K562 (cell line): ENCODE results near the gene TSPAN14. TPM values are rescaled to one million over a fixed set of nuclear protein-coding genes. Genes with fewer than 3 reads are reported as not detected.

Experiments
- ATAC-seq: fragments of 200-7000 bp; cut with Tn5 transposase; 3 replicates; pipeline ENCODE4 v1.9.1; 2020; ENCODE audit warnings: moderate library complexity
- BruUV-seq: library from RNA; stranded (reverse); fragments of 400-500 nt; replicated peaks from 2 replicates; lab custom pipeline; 2021; lab: Mats Ljungman, UMichigan
- CTCF ChIA-PET: fragments of 300-600 bp; formaldehyde crosslinking; extraction: SDS; loops from one replicate; lab custom pipeline; 2021; ENCODE audit warnings: low intra/inter-chr PET ratio; lab: Yijun Ruan, JAX
- POLR2A ChIA-PET: fragments of 300-600, 350-650 bp; sonication (Branson Sonifier 250); formaldehyde crosslinking; extraction: SDS; loops from one replicate; lab custom pipeline; 2021; ENCODE audit warnings: antibody characterized with exemption, inconsistent platforms; lab: Yijun Ruan, JAX
- DNase-seq, 4 experiments: peaks; one replicate each; pipeline versions ENCODE4 v3.0.0 to v3.0.0-alpha.2; 2011 to 2018; ENCODE audit warnings: low spot score in 3 of 4, mixed read lengths in 3 of 4; ENCODE audit errors: extremely low read depth in 1 of 4
- FAIRE-seq: peaks from 2 replicates; lab custom pipeline; 2011; peaks lifted over from hg19 to GRCh38; lab: Jason Lieb, UNC
- H2AFZ ChIP-seq: 2 replicates; pipeline ENCODE4 v1.6.0; 2011; ENCODE audit warnings: low read depth, low read length, control low read depth, inconsistent platforms
- H3K27ac ChIP-seq: fragments of 200-600 bp; 3 replicates; pipeline ENCODE4 v1.8.0; 2011; ENCODE audit warnings: low read depth, mild to moderate bottlenecking, control low read depth, inconsistent platforms, low read length, moderate library complexity, mixed read lengths; ENCODE audit errors: extremely low read depth
- H3K27me3 ChIP-seq, 2 experiments: fragments of 300-600 bp in 1 of 2; 2 replicates in 1 of 2; 3 replicates in 1 of 2; pipeline versions ENCODE4 v1.6.0 to v1.8.0; 2011; ENCODE audit warnings: inconsistent platforms in 2 of 2, low read length in 2 of 2, mild to moderate bottlenecking in 1 of 2, mixed read lengths in 1 of 2, moderate library complexity in 1 of 2; ENCODE audit not compliant: control insufficient read depth in 2 of 2, insufficient read depth in 2 of 2
- H3K36me3 ChIP-seq: fragments of 300-600 bp; 3 replicates; pipeline ENCODE4 v1.8.0; 2011; ENCODE audit warnings: mild to moderate bottlenecking, low read length, inconsistent platforms; ENCODE audit not compliant: control insufficient read depth, insufficient read depth
- H3K4me1 ChIP-seq, 2 experiments: fragments of 200-600 bp in 1 of 2; replicated peaks in 1 of 2; 2 replicates in 1 of 2; 3 replicates in 1 of 2; pipeline versions ENCODE4 v1.5.1 to v1.8.0; 2011; ENCODE audit warnings: inconsistent platforms in 2 of 2, low read length in 2 of 2, mild to moderate bottlenecking in 1 of 2, mixed read lengths in 1 of 2, moderate library complexity in 1 of 2; ENCODE audit not compliant: control insufficient read depth in 2 of 2, insufficient read depth in 2 of 2
- H3K4me2 ChIP-seq: 2 replicates; pipeline ENCODE4 v1.6.1; 2011; ENCODE audit warnings: low read length, control low read depth, inconsistent platforms, mixed read lengths; ENCODE audit not compliant: insufficient read depth
- H3K4me3 ChIP-seq: fragments of 200-600 bp; sonication (generic), shearing (Covaris generic); 2 replicates; pipeline ENCODE4 v1.5.1; 2016; ENCODE audit warnings: control low read depth, inconsistent platforms
- H3K79me2 ChIP-seq: fragments of 200-600 bp; 3 replicates; pipeline ENCODE4 v1.8.0; 2011; ENCODE audit warnings: low read length, inconsistent platforms; ENCODE audit not compliant: control insufficient read depth, insufficient read depth
- H3K9ac ChIP-seq, 2 experiments: 2 replicates each; pipeline versions ENCODE4 v1.6.0 to v1.6.1; 2011; ENCODE audit warnings: low read depth in 2 of 2, low read length in 2 of 2, control low read depth in 1 of 2, inconsistent platforms in 1 of 2, mild to moderate bottlenecking in 1 of 2, mixed read lengths in 1 of 2; ENCODE audit not compliant: insufficient read depth in 1 of 2
- H3K9me1 ChIP-seq: one replicate; pipeline ENCODE4 v1.6.0; 2011; ENCODE audit warnings: inconsistent platforms, mild to moderate bottlenecking, low read length, moderate library complexity; ENCODE audit not compliant: control insufficient read depth, insufficient read depth
- H3K9me3 ChIP-seq: replicated peaks from 2 replicates; pipeline ENCODE4 v1.5.1; 2011; ENCODE audit warnings: low read depth, low read length, inconsistent platforms; ENCODE audit not compliant: control insufficient read depth, insufficient read depth
- H4K20me1 ChIP-seq: replicated peaks from 2 replicates; pipeline ENCODE4 v1.6.1; 2011; ENCODE audit warnings: low read length, inconsistent platforms, mixed read lengths; ENCODE audit not compliant: control insufficient read depth, insufficient read depth
- BHLHE40 ChIP-seq: IDR thresholded peaks from 2 replicates; pipeline ENCODE4 v1.6.1; 2011; ENCODE audit warnings: low read length, improper control_type of control experiment
- CBFB ChIP-seq: sonication (generic); formaldehyde crosslinking; IDR thresholded peaks from 2 replicates; pipeline ENCODE4 v1.4.0; 2020; ENCODE audit warnings: mild to moderate bottlenecking, missing genetic modification reagents
- CC2D1A ChIP-seq: fragments of 450-650 bp; IDR thresholded peaks from 2 replicates; pipeline ENCODE4 v1.6.1; 2017; ENCODE audit warnings: mild to moderate bottlenecking
- CHD2 ChIP-seq: IDR thresholded peaks from 2 replicates; pipeline ENCODE4 v1.6.1; 2011; ENCODE audit warnings: low read depth, low read length
- TCF7L2 ChIP-seq: fragments of 150-350 bp; IDR thresholded peaks from 2 replicates; pipeline ENCODE4 v1.6.1; 2016; ENCODE audit warnings: low read depth, mild to moderate bottlenecking, low read length, moderate library complexity
- TSC22D4 ChIP-seq: fragments of 450-650 bp; IDR thresholded peaks from 2 replicates; pipeline ENCODE4 v1.6.1; 2016; ENCODE audit warnings: missing genetic modification characterization, missing biosample characterization, control low read depth
- ZNF165 ChIP-seq: fragments of 250-450 bp; sonication (Bioruptor Pico); IDR thresholded peaks from 2 replicates; pipeline ENCODE4 v1.4.0; 2020; ENCODE audit warnings: borderline replicate concordance
- ZNF324 ChIP-seq: fragments of 250-450 bp; sonication (Bioruptor Pico); IDR thresholded peaks from 2 replicates; pipeline ENCODE4 v1.4.0; 2020; ENCODE audit warnings: mild to moderate bottlenecking
- ZNF766 ChIP-seq: fragments of 200-800 bp; sonication (Bioruptor generic); conservative IDR thresholded peaks from 2 replicates; pipeline ENCODE4 v1.6.1; 2016; ENCODE audit warnings: missing genetic modification characterization, missing compliant biosample characterization
- WGBS: fragments of 100-300 bp; shearing (Covaris generic); methylation state at CpG from one replicate; pipeline ENCODE4 v1.1.6; 2016; ENCODE audit warnings: low coverage, mixed read lengths; ENCODE audit not compliant: insufficient coverage; ENCODE audit errors: missing lambda C conversion rate; 5-methylcytosine and 5-hydroxymethylcytosine counted together
- in situ Hi-C: fragments of 300-500 bp; cut with MboI; formaldehyde crosslinking; loops from 4 replicates; pipeline ENCODE4 v1.15.0; 2018; ENCODE audit warnings: inconsistent platforms, mixed read lengths
- intact Hi-C: fragments of 100-400 bp; cut with micrococcal nuclease; formaldehyde crosslinking; loops from 2 replicates; pipeline ENCODE4 v1.14.2; 2022
- polyA plus RNA-seq, 8 experiments: library from polyadenylated mRNA; depleted of rRNA in 4 of 8; stranded (reverse) in 5 of 8; unstranded in 3 of 8; fragments of >200 nt; fragmentation: Nextera tagmentation in 2 of 8; fragmentation: Illumina TruSeq in 1 of 8; extraction: Ambion mirVana in 2 of 8; extraction: Trizol in 1 of 8; gene quantifications; 2 replicates each; pipeline versions ENCODE4 v1.2.1 to v1.2.3, GENCODE V29; 2011 to 2014; ENCODE audit warnings: inconsistent platforms in 1 of 8, missing spikeins in 1 of 8
- total RNA-seq, 7 experiments: library from RNA; depleted of rRNA in 6 of 7; stranded (reverse); fragments of >200 nt in 6 of 7; fragmentation: Illumina TruSeq in 2 of 7; extraction: Trizol in 2 of 7; gene quantifications; 2 replicates each; pipeline versions ENCODE4 v1.2.1 to v1.2.3, GENCODE V29; 2011 to 2021; ENCODE audit warnings: low replicate concordance in 1 of 7
- TF ChIP-seq, protein P1 (sequence below): fragments of 250-450 bp; sonication (Bioruptor Pico); IDR thresholded peaks from 2 replicates; pipeline ENCODE4 v1.4.0; 2020; ENCODE audit warnings: mild to moderate bottlenecking
- TF ChIP-seq, protein P2 (sequence below): IDR thresholded peaks from 2 replicates; pipeline ENCODE4 v1.6.1; 2011; ENCODE audit not compliant: insufficient read length; ENCODE audit errors: extremely low read depth
- TF ChIP-seq, protein P3 (sequence below), 2 experiments: fragments of 450-650 bp; IDR thresholded peaks; 2 replicates each; pipeline ENCODE4 v1.6.1; 2016
- TF ChIP-seq, protein P4 (sequence below): fragments of 250-450 bp; sonication (Bioruptor Pico); IDR thresholded peaks from 2 replicates; pipeline ENCODE4 v1.4.0; 2020
- TF ChIP-seq, protein P5 (sequence below): sonication (generic); formaldehyde crosslinking; IDR thresholded peaks from 2 replicates; pipeline ENCODE4 v1.8.0; 2022; ENCODE audit warnings: missing genetic modification reagents, mild to moderate bottlenecking, moderate library complexity, borderline replicate concordance

Gene TSPAN14
- total and polyA plus RNA-seq, 9 of the 15 experiments (the other 6 are each of a cell fraction or from before 2014, with no cell fraction given) = 5.8 to 92.9 (median 23.3) TPM

DNA sequence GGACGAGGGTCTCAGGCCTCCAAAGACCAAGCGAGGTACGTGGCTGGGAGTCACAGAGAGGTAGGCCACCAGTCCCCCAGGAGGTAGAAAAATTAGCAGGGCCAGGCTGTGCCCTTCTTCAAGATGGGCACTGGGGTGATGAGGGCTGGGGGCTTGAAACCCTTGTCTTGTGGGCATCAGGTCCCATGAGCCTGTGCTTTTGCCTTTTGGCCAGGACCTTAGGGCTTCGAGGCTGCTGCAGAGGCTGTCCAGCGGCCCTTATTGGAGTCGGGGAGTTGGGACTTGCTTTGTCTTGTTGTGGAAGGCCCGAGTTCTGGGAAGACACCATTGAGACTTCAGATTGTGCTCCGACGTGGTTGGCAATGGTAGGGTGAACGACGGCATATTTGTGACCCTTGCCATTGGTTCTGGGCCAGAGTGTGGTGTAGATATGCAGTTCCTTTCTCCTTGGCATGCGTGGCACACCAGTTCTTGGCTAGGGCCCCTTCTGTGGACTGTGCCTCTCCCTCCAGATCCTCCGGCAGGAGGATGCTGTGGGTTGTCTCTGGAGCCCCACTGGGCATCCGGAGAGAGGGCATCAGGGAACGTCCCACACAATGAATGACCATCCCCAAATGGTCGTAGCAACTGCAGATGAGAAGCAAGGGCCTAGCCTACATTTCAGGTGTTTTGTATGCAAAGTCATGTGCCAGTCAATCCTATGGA lies 84.5 kb downstream of the TSPAN14 start (continued):
- no peak for TF ChIP-seq TSC22D4 (tag)

DNA sequence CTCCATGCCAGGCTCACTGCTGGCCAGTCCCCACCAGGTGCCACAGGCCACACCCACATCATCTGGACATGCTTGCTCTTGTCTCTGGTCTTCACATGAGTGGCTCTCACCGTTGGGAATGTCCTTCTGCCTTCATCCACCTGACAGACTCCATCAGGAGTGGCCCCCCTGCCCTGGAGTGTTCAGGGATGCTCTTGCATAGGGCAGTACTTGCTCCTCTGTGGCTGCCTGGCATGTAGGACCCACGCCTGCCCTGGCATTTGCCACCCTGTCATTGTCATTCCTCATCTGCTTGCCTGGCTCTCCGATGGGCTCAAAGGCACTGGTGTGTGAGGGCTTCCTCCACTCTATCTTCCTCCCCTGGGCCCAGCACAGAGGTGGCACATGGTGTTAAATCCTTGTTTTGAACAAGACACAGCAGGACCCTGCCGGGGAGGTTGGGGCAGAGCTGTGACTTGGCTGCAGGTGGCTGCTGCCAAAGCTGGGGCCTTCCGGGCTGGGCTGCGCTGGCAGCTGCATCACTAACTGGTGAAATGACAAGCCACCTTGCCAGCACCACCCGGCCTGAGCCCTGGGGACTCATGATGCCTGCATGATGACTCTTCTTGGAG lies 85.4 kb downstream of the TSPAN14 start:
- ATAC-seq (no peak), FAIRE-seq (no peak), DNase-seq (no peak)
- no peaks in the 10 kb centered on the region for H3K36me3 ChIP-seq
- H2AFZ ChIP-seq = no peak overlapping the region
- no peak overlapping the region for H3K4me3 ChIP-seq
- H3K27ac ChIP-seq = no peak overlapping the region
- WGBS = 0% methylated on average over 7 of the region's 7 CpGs
- intact Hi-C loops = no loop called here
- in situ Hi-C loops = no loop called here
- peaks cover 10 to 22% of the 10 kb centered on the region in 2 experiments; a peak in 4 of 5 replicates for H3K4me1 ChIP-seq
- H3K79me2 ChIP-seq = no peaks in the 10 kb centered on the region
- ChIA-PET POLR2A (interaction anchor here (0.6 kb wide), 1 partner anchor 9 kb away, joined by 3 read pairs; no protein-coding TSS in a partner anchor), CTCF (no interaction called here)
- no peaks in the 10 kb centered on the region for H3K9me1 ChIP-seq
- H3K9ac ChIP-seq = no peak overlapping the region
- H4K20me1 ChIP-seq = peaks cover 4% of the 10 kb centered on the region; the same call in 1 of the 2 replicates
- peaks cover 2% of the 10 kb centered on the region; the same call in 1 of the 2 replicates for H3K9me3 ChIP-seq
- H3K4me2 ChIP-seq = no peak overlapping the region
- no TSS peak for BruUV-seq
- peaks cover 36 to 59% of the 10 kb centered on the region in 2 experiments for H3K27me3 ChIP-seq
- TF ChIP-seq ZNF324 (CRISPR knock-in tag) (no peak), ZNF165 (no peak), BHLHE40 (no peak), CC2D1A (no peak), CHD2 (no peak), ZNF766 (CRISPR knock-in tag) (no peak), TCF7L2 (no peak), CBFB (no peak)
- TF ChIP-seq, protein P1, sequence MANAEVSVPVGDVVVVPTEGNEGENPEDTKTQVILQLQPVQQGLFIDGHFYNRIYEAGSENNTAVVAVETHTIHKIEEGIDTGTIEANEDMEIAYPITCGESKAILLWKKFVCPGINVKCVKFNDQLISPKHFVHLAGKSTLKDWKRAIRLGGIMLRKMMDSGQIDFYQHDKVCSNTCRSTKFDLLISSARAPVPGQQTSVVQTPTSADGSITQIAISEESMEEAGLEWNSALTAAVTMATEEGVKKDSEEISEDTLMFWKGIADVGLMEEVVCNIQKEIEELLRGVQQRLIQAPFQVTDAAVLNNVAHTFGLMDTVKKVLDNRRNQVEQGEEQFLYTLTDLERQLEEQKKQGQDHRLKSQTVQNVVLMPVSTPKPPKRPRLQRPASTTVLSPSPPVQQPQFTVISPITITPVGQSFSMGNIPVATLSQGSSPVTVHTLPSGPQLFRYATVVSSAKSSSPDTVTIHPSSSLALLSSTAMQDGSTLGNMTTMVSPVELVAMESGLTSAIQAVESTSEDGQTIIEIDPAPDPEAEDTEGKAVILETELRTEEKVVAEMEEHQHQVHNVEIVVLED = no peak
- TF ChIP-seq, protein P2, sequence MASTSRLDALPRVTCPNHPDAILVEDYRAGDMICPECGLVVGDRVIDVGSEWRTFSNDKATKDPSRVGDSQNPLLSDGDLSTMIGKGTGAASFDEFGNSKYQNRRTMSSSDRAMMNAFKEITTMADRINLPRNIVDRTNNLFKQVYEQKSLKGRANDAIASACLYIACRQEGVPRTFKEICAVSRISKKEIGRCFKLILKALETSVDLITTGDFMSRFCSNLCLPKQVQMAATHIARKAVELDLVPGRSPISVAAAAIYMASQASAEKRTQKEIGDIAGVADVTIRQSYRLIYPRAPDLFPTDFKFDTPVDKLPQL = no peak
- TF ChIP-seq, protein P3, sequence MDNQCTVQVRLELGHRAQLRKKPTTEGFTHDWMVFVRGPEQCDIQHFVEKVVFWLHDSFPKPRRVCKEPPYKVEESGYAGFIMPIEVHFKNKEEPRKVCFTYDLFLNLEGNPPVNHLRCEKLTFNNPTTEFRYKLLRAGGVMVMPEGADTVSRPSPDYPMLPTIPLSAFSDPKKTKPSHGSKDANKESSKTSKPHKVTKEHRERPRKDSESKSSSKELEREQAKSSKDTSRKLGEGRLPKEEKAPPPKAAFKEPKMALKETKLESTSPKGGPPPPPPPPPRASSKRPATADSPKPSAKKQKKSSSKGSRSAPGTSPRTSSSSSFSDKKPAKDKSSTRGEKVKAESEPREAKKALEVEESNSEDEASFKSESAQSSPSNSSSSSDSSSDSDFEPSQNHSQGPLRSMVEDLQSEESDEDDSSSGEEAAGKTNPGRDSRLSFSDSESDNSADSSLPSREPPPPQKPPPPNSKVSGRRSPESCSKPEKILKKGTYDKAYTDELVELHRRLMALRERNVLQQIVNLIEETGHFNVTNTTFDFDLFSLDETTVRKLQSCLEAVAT (IDR thresholded peaks at IDR 0.05) = no peak
- TF ChIP-seq, protein P4, sequence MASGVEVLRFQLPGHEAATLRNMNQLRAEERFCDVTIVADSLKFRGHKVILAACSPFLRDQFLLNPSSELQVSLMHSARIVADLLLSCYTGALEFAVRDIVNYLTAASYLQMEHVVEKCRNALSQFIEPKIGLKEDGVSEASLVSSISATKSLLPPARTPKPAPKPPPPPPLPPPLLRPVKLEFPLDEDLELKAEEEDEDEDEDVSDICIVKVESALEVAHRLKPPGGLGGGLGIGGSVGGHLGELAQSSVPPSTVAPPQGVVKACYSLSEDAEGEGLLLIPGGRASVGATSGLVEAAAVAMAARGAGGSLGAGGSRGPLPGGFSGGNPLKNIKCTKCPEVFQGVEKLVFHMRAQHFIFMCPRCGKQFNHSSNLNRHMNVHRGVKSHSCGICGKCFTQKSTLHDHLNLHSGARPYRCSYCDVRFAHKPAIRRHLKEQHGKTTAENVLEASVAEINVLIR (CRISPR knock-in tag) = no peak
- TF ChIP-seq, protein P5, sequence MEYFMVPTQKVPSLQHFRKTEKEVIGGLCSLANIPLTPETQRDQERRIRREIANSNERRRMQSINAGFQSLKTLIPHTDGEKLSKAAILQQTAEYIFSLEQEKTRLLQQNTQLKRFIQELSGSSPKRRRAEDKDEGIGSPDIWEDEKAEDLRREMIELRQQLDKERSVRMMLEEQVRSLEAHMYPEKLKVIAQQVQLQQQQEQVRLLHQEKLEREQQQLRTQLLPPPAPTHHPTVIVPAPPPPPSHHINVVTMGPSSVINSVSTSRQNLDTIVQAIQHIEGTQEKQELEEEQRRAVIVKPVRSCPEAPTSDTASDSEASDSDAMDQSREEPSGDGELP (CRISPR knock-in tag) = no peak
